Measurements from ENCODE around the gene SLC30A7.

Gene SLC30A7

DNA sequence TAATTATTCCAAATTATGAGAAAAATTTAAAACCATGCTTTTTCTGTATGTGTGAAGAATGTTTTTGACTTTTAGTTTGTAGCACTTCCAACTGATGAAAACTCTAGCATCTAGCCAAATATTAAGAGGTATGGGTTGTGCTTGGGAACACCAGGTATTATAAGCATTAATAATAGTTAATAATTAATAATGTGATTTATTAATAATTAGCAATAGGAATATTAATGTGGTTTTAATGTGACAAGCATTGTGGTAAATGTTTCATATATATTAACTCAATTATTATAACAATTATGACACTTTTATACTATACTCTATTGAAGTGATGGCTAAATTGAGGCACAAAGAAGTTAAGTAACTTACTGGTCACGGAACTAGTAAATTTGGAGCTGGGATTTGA lies 7.9 kb downstream of the SLC30A7 start:
- Histone ChIP-seq H3K27me3 (ENCODE audit: control insufficient read depth, low read length) (no peaks in the 10 kb centered on the region), H3K4me1 (ENCODE audit: control insufficient read depth, low read length) (no peaks in the 10 kb centered on the region), H3K4me3 (ENCODE audit: low read length) (no peak overlapping the region), H3K36me3 (ENCODE audit: control insufficient read depth, low read length) (peaks cover 57% of the 10 kb centered on the region), H3K9me2 (replicated peaks; ENCODE audit: control insufficient read depth, low read length) (no peaks in the 10 kb centered on the region), H3K4me2 (ENCODE audit: low read length) (no peak overlapping the region), H4K20me1 (ENCODE audit: control insufficient read depth, insufficient read depth, low read depth, low read length) (no peaks in the 10 kb centered on the region), H3F3A (ENCODE audit: control insufficient read depth, insufficient read depth) (no peaks in the 10 kb centered on the region), H3K9me3 (ENCODE audit: control insufficient read depth, insufficient read depth, low read length) (no peaks in the 10 kb centered on the region), H3K27ac (ENCODE audit: low read depth, low read length) (no peak overlapping the region), H3K79me2 (ENCODE audit: control insufficient read depth, low read length) (no peaks in the 10 kb centered on the region)
- no peak for TF ChIP-seq EZH2phosphoT487 (IDR thresholded peaks at IDR 0.05; ENCODE audit: borderline replicate concordance, low read length)
- no peak for TF ChIP-seq CTCF (IDR thresholded peaks at IDR 0.05; ENCODE audit: low read depth, low read length, poor library complexity, severe bottlenecking)

GRCh38 chr1:100904528-100904927 lies 8.6 kb downstream of the SLC30A7 start:
- Histone ChIP-seq H4K20me1 (ENCODE audit: control insufficient read depth, insufficient read depth, low read depth, low read length) (no peaks in the 10 kb centered on the region), H3K79me2 (ENCODE audit: control insufficient read depth, low read length) (no peaks in the 10 kb centered on the region), H3K36me3 (ENCODE audit: control insufficient read depth, low read length) (peaks cover 56% of the 10 kb centered on the region)

GRCh38 chr1:100905181-100905580 lies 9.3 kb downstream of the SLC30A7 start:
- peaks cover 56% of the 10 kb centered on the region for H3K36me3 ChIP-seq (ENCODE audit: control insufficient read depth, low read length)
- no peaks in the 10 kb centered on the region for H3K9me3 ChIP-seq (ENCODE audit: control insufficient read depth, insufficient read depth, low read length)
- no peak for TF ChIP-seq EZH2phosphoT487 (IDR thresholded peaks at IDR 0.05; ENCODE audit: borderline replicate concordance, low read length)
- no peak for TF ChIP-seq CTCF (IDR thresholded peaks at IDR 0.05; ENCODE audit: low read depth, low read length, poor library complexity, severe bottlenecking)

More at GRCh38 chr1:100904528-100904927, 8.6 kb downstream of the SLC30A7 start:
- Histone ChIP-seq H3K4me3 (ENCODE audit: low read length) (no peak overlapping the region), H3K9me2 (replicated peaks; ENCODE audit: control insufficient read depth, low read length) (no peaks in the 10 kb centered on the region), H3K27me3 (ENCODE audit: control insufficient read depth, low read length) (no peaks in the 10 kb centered on the region), H3K4me2 (ENCODE audit: low read length) (no peak overlapping the region), H3K27ac (ENCODE audit: low read depth, low read length) (no peak overlapping the region), H3K4me1 (ENCODE audit: control insufficient read depth, low read length) (no peaks in the 10 kb centered on the region), H3K9me3 (ENCODE audit: control insufficient read depth, insufficient read depth, low read length) (no peaks in the 10 kb centered on the region), H3F3A (ENCODE audit: control insufficient read depth, insufficient read depth) (no peaks in the 10 kb centered on the region)
- no peak for TF ChIP-seq CTCF (IDR thresholded peaks at IDR 0.05; ENCODE audit: low read depth, low read length, poor library complexity, severe bottlenecking)
- no peak for TF ChIP-seq EZH2phosphoT487 (IDR thresholded peaks at IDR 0.05; ENCODE audit: borderline replicate concordance, low read length)

More at GRCh38 chr1:100905181-100905580, 9.3 kb downstream of the SLC30A7 start:
- Histone ChIP-seq H3K4me3 (ENCODE audit: low read length) (no peak overlapping the region), H3K9me2 (replicated peaks; ENCODE audit: control insufficient read depth, low read length) (no peaks in the 10 kb centered on the region), H3K27me3 (ENCODE audit: control insufficient read depth, low read length) (no peaks in the 10 kb centered on the region), H3F3A (ENCODE audit: control insufficient read depth, insufficient read depth) (no peaks in the 10 kb centered on the region), H4K20me1 (ENCODE audit: control insufficient read depth, insufficient read depth, low read depth, low read length) (no peaks in the 10 kb centered on the region), H3K4me1 (ENCODE audit: control insufficient read depth, low read length) (no peaks in the 10 kb centered on the region), H3K4me2 (ENCODE audit: low read length) (no peak overlapping the region), H3K27ac (ENCODE audit: low read depth, low read length) (no peak overlapping the region), H3K79me2 (ENCODE audit: control insufficient read depth, low read length) (no peaks in the 10 kb centered on the region)

Data from DOHH2 (cell line).